ENCODE results near the gene TRHDE.

DNA sequence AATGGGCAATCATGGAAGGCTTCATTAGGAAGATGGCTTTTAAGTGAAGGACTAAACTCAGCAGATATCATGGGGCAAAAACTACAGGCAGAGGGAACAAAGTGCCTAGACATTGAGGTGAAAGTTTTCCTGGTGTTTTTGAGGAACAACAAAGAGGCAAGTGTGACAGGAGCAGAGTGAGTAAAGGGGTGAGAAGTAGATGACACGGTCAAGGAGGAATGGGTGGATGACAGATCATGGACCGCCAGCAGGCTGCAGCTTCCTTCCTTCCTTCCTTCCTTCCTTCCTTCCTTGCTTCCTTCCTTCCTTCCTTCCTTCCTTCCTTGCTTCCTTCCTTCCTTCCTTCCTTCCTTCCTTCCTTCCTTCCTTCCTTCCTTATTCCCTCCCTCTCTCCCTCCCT lies 108.3 kb downstream of the TRHDE start:
- TF ChIP-seq POLR2A (IDR thresholded peaks at IDR 0.05), result no peak
- TF ChIP-seq, protein P1, sequence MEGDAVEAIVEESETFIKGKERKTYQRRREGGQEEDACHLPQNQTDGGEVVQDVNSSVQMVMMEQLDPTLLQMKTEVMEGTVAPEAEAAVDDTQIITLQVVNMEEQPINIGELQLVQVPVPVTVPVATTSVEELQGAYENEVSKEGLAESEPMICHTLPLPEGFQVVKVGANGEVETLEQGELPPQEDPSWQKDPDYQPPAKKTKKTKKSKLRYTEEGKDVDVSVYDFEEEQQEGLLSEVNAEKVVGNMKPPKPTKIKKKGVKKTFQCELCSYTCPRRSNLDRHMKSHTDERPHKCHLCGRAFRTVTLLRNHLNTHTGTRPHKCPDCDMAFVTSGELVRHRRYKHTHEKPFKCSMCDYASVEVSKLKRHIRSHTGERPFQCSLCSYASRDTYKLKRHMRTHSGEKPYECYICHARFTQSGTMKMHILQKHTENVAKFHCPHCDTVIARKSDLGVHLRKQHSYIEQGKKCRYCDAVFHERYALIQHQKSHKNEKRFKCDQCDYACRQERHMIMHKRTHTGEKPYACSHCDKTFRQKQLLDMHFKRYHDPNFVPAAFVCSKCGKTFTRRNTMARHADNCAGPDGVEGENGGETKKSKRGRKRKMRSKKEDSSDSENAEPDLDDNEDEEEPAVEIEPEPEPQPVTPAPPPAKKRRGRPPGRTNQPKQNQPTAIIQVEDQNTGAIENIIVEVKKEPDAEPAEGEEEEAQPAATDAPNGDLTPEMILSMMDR (IDR thresholded peaks at IDR 0.05), result no peak
